HEK293 (cell line): ENCODE measurements around the gene MN1.

Source experiments
- CTCF ChIA-PET: fragments of 350-600 bp; formaldehyde crosslinking; extraction: SDS; loops from one replicate; lab custom pipeline; 2021; ENCODE audit warnings: antibody characterized with exemption; lab: Yijun Ruan, JAX
- POLR2A ChIA-PET: fragments of 300-600 bp; formaldehyde crosslinking; extraction: SDS; loops from one replicate; lab custom pipeline; 2020; ENCODE audit warnings: antibody characterized with exemption, inconsistent platforms; lab: Yijun Ruan, JAX
- H3K27ac ChIP-seq: fragments of 200-500 bp; sonication (Bioruptor generic); 2 replicates; pipeline ENCODE4 v1.5.1; 2014; ENCODE audit warnings: low read depth, low read length, control low read depth, inconsistent platforms; ENCODE audit errors: extremely low read depth
- H3K36me3 ChIP-seq, 2 experiments: fragments of 200-500 bp in 1 of 2; sonication (Bioruptor generic) in 1 of 2; 1 replicate in 1 of 2; 2 replicates in 1 of 2; pipeline ENCODE4 v1.5.1; 2014 to 2017; ENCODE audit warnings: inconsistent platforms in 2 of 2, low read length in 2 of 2; ENCODE audit not compliant: control insufficient read depth in 2 of 2, insufficient read depth in 1 of 2
- H3K4me1 ChIP-seq: fragments of 200-500 bp; sonication (Bioruptor generic); 2 replicates; pipeline ENCODE4 v1.5.1; 2014; ENCODE audit warnings: mild to moderate bottlenecking, low read length, inconsistent platforms; ENCODE audit not compliant: control insufficient read depth, insufficient read depth
- H3K4me3 ChIP-seq: 2 replicates; pipeline ENCODE4 v1.5.1; 2011; ENCODE audit warnings: low read depth, mild to moderate bottlenecking, control low read depth, low read length, moderate library complexity
- H3K9me3 ChIP-seq: fragments of 200-500 bp; sonication (Bioruptor generic); 2 replicates; pipeline ENCODE4 v1.5.1; 2014; ENCODE audit warnings: low read depth, low read length, inconsistent platforms; ENCODE audit not compliant: control insufficient read depth, insufficient read depth
- EGR2 ChIP-seq: fragments of 450-650 bp; formaldehyde crosslinking; IDR thresholded peaks from 2 replicates; pipeline ENCODE4 v1.5.1; 2016; ENCODE audit warnings: low read depth, missing biosample characterization, missing genetic modification characterization
- GLIS1 ChIP-seq: fragments of 450-650 bp; formaldehyde crosslinking; IDR thresholded peaks from 2 replicates; pipeline ENCODE4 v1.5.1; 2016; ENCODE audit warnings: missing biosample characterization, missing genetic modification characterization
- HOXD13 ChIP-seq: sonication (generic); formaldehyde crosslinking; IDR thresholded peaks from 2 replicates; pipeline ENCODE4 v1.8.0; 2022; ENCODE audit warnings: missing genetic modification reagents, borderline replicate concordance
- KLF8 ChIP-seq: fragments of 450-650 bp; formaldehyde crosslinking; IDR thresholded peaks from 2 replicates; pipeline ENCODE4 v1.5.1; 2016; ENCODE audit warnings: missing biosample characterization, missing genetic modification characterization
- RBAK ChIP-seq: fragments of 450-650 bp; formaldehyde crosslinking; IDR thresholded peaks from 2 replicates; pipeline ENCODE4 v1.5.1; 2016; ENCODE audit warnings: missing biosample characterization, missing genetic modification characterization
- ZBTB1 ChIP-seq: fragments of 450-650 bp; formaldehyde crosslinking; IDR thresholded peaks from 2 replicates; pipeline ENCODE4 v1.5.1; 2016; ENCODE audit warnings: missing biosample characterization, missing genetic modification characterization
- ZBTB20 ChIP-seq: fragments of 450-650 bp; formaldehyde crosslinking; IDR thresholded peaks from 2 replicates; pipeline ENCODE4 v1.5.1; 2016; ENCODE audit warnings: missing biosample characterization, missing genetic modification characterization
- ZIC2 ChIP-seq: fragments of 450-650 bp; formaldehyde crosslinking; IDR thresholded peaks from 2 replicates; pipeline ENCODE4 v1.5.1; 2016; ENCODE audit warnings: missing biosample characterization, missing genetic modification characterization
- ZNF350 ChIP-seq: fragments of 450-650 bp; formaldehyde crosslinking; IDR thresholded peaks from 2 replicates; pipeline ENCODE4 v1.5.0; 2017; ENCODE audit warnings: missing biosample characterization, mild to moderate bottlenecking, missing genetic modification characterization
- ZNF792 ChIP-seq: fragments of 450-650 bp; formaldehyde crosslinking; IDR thresholded peaks from 2 replicates; pipeline ENCODE4 v1.5.1; 2016; ENCODE audit warnings: missing biosample characterization, missing genetic modification characterization
- ZXDB ChIP-seq: fragments of 450-650 bp; formaldehyde crosslinking; IDR thresholded peaks from 2 replicates; pipeline ENCODE4 v1.5.1; 2016; ENCODE audit warnings: missing biosample characterization, missing genetic modification characterization
- TF ChIP-seq, protein P1 (sequence below): fragments of 450-650 bp; formaldehyde crosslinking; IDR thresholded peaks from 2 replicates; pipeline ENCODE4 v1.5.1; 2016; ENCODE audit warnings: missing biosample characterization, missing genetic modification characterization
- TF ChIP-seq, protein P2 (sequence below): fragments of 450-650 bp; formaldehyde crosslinking; IDR thresholded peaks from 2 replicates; pipeline ENCODE4 v1.5.1; 2016; ENCODE audit warnings: missing biosample characterization, missing genetic modification characterization
- TF ChIP-seq, protein P3 (sequence below): fragments of 450-650 bp; formaldehyde crosslinking; IDR thresholded peaks from 2 replicates; pipeline ENCODE4 v1.5.1; 2016; ENCODE audit warnings: missing biosample characterization, missing genetic modification characterization

The MN1 gene

DNA sequence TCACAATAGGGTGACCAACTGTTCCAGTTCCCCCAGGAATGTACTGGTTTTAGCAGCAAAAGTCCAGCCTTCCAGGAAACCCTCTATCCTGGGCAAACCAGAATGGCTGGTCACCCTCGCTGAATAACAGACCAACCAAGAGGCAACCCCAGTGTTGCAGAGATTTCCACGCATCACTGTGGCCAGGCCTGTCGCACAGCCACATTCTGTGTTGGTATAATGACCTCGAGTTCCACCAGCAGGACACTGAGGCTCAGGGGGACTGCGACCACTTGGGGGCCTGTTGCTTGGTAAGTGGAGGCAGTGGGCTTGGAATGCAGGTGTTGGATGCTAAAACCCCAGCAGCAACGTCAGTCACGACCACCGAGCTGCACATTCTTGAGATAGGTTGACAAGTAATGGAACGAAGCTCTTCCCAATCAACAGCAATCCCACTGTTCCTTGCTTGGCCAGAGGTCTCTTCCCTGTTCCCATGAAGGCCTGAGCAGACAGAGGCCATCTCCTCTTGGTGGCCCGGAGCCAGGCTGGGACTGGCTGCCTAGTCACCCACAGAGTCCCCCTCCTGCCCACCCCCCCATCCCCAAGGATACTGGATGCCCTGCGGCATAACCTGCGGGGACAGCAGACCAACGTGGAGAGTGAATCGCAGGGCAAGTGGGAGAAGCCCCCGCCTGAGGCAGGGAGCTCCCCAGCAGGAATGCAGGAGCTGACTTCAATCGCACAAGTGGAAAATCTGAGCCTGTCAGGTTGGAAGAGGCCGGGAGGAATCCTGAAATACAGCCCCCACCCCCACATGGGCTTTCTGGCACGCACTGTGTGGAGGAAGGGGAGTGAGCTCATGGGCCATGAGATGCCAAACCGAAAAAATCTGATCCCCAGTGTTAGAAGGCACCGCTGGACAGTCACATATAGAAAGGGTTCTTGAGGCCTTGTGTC, 43.4 kb upstream of the MN1 start:
- Histone ChIP-seq H3K4me3 (no peak overlapping the region), H3K27ac (no peak overlapping the region), H3K9me3 (no peaks in the 10 kb centered on the region), H3K36me3 (peaks cover 8 to 45% of the 10 kb centered on the region in 2 experiments; a peak in 2 of 3 replicates), H3K4me1 (no peaks in the 10 kb centered on the region)
- POLR2A ChIA-PET: no interaction called here
- CTCF ChIA-PET: no interaction called here
- TF ChIP-seq EGR2 (tag by site-specific recombination): peak; percentile 9; the same call in 1 of the 2 replicates
- no peak for TF ChIP-seq ZXDB (tag by site-specific recombination)

DNA sequence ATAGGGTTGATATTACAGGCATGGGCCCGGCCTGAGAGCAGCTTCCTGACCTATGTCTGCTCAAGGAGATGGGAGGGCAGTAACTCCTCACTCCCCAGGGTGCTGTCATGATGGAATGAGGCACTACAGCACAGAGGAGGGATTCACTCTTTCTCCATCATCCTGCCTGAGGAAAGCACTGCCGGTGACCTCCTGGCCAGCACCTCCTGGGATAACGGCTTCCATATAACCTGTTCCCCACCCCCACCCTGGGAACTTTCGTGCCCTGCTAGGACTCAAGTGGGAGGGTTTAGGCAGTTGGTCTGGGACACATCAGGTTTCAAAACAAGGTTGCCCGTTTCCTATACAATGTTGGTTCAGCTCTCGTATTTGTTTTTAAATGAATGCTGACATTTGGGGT, 42.7 kb upstream of the MN1 start:
- CTCF ChIA-PET: interaction anchor here (0.5 to 0.6 kb wide), 2 partner anchors 144 to 481 kb away, joined by 3 read pairs; no protein-coding TSS in a partner anchor
- Histone ChIP-seq H3K4me3 (no peak overlapping the region), H3K27ac (no peak overlapping the region), H3K9me3 (no peaks in the 10 kb centered on the region), H3K36me3 (peaks cover 6 to 38% of the 10 kb centered on the region in 2 experiments; a peak in 2 of 3 replicates), H3K4me1 (no peaks in the 10 kb centered on the region)
- POLR2A ChIA-PET: no interaction called here
- TF ChIP-seq KLF8 (tag by site-specific recombination) (no peak), GLIS1 (tag by site-specific recombination) (peak; percentile 65; the same call in 1 of the 2 replicates), ZIC2 (tag by site-specific recombination) (peak; percentile 61; the same call in 1 of the 2 replicates), ZNF792 (tag by site-specific recombination) (no peak), ZNF350 (no peak), RBAK (no peak)
- TF ChIP-seq, protein P1, sequence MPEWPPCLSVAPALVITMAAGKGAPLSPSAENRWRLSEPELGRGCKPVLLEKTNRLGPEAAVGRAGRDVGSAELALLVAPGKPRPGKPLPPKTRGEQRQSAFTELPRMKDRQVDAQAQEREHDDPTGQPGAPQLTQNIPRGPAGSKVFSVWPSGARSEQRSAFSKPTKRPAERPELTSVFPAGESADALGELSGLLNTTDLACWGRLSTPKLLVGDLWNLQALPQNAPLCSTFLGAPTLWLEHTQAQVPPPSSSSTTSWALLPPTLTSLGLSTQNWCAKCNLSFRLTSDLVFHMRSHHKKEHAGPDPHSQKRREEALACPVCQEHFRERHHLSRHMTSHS (tag by site-specific recombination): no peak
- TF ChIP-seq, protein P2, sequence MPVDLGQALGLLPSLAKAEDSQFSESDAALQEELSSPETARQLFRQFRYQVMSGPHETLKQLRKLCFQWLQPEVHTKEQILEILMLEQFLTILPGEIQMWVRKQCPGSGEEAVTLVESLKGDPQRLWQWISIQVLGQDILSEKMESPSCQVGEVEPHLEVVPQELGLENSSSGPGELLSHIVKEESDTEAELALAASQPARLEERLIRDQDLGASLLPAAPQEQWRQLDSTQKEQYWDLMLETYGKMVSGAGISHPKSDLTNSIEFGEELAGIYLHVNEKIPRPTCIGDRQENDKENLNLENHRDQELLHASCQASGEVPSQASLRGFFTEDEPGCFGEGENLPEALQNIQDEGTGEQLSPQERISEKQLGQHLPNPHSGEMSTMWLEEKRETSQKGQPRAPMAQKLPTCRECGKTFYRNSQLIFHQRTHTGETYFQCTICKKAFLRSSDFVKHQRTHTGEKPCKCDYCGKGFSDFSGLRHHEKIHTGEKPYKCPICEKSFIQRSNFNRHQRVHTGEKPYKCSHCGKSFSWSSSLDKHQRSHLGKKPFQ: no peak

DNA sequence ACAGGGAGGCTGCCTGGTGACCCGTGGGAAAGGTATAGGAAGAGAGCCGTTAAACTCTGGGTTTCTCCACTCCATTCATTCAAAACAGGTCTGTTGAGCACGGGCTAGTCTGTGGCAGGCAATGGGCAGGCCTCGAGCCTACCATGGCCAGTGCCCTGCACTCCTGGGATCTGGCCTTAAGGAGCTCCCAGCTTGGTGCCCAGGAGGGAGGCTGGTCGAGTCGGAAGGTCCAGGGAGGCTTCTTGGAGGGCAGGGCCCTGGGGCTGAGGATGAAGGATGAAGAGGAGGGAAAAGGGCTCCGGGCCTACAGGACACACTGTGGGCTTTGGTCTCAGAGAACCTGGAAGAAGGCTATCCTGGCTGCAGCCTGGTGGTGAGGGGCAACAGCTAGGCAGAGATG, 41.9 kb upstream of the MN1 start:
- no peak overlapping the region for H3K27ac ChIP-seq
- H3K9me3 ChIP-seq: no peaks in the 10 kb centered on the region
- H3K4me3 ChIP-seq: no peak overlapping the region
- no peaks in the 10 kb centered on the region for H3K4me1 ChIP-seq
- peaks cover 4 to 33% of the 10 kb centered on the region in 2 experiments; a peak in 2 of 3 replicates for H3K36me3 ChIP-seq
- POLR2A ChIA-PET: no interaction called here
- TF ChIP-seq, protein P3, sequence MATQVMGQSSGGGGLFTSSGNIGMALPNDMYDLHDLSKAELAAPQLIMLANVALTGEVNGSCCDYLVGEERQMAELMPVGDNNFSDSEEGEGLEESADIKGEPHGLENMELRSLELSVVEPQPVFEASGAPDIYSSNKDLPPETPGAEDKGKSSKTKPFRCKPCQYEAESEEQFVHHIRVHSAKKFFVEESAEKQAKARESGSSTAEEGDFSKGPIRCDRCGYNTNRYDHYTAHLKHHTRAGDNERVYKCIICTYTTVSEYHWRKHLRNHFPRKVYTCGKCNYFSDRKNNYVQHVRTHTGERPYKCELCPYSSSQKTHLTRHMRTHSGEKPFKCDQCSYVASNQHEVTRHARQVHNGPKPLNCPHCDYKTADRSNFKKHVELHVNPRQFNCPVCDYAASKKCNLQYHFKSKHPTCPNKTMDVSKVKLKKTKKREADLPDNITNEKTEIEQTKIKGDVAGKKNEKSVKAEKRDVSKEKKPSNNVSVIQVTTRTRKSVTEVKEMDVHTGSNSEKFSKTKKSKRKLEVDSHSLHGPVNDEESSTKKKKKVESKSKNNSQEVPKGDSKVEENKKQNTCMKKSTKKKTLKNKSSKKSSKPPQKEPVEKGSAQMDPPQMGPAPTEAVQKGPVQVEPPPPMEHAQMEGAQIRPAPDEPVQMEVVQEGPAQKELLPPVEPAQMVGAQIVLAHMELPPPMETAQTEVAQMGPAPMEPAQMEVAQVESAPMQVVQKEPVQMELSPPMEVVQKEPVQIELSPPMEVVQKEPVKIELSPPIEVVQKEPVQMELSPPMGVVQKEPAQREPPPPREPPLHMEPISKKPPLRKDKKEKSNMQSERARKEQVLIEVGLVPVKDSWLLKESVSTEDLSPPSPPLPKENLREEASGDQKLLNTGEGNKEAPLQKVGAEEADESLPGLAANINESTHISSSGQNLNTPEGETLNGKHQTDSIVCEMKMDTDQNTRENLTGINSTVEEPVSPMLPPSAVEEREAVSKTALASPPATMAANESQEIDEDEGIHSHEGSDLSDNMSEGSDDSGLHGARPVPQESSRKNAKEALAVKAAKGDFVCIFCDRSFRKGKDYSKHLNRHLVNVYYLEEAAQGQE (tag by site-specific recombination): 0 out of 2 replicates have a peak, but pooled peaks have one; percentile 35
- no peak for TF ChIP-seq ZBTB1 (tag by site-specific recombination)
- TF ChIP-seq HOXD13 (CRISPR knock-in tag): no peak
- TF ChIP-seq ZBTB20 (tag by site-specific recombination): peak; percentile 75
- CTCF ChIA-PET: interaction anchor here (1.0 kb wide), 1 partner anchor 40 kb away, joined by 3 read pairs; no protein-coding TSS in a partner anchor
